ENCODE data around the gene TUFM. TPM values are rescaled to one million over a fixed set of nuclear protein-coding genes. Genes with fewer than 3 reads are reported as not detected.

Gene TUFM
- total RNA-seq, 1 donor from 2014 or later: 189 TPM

DNA sequence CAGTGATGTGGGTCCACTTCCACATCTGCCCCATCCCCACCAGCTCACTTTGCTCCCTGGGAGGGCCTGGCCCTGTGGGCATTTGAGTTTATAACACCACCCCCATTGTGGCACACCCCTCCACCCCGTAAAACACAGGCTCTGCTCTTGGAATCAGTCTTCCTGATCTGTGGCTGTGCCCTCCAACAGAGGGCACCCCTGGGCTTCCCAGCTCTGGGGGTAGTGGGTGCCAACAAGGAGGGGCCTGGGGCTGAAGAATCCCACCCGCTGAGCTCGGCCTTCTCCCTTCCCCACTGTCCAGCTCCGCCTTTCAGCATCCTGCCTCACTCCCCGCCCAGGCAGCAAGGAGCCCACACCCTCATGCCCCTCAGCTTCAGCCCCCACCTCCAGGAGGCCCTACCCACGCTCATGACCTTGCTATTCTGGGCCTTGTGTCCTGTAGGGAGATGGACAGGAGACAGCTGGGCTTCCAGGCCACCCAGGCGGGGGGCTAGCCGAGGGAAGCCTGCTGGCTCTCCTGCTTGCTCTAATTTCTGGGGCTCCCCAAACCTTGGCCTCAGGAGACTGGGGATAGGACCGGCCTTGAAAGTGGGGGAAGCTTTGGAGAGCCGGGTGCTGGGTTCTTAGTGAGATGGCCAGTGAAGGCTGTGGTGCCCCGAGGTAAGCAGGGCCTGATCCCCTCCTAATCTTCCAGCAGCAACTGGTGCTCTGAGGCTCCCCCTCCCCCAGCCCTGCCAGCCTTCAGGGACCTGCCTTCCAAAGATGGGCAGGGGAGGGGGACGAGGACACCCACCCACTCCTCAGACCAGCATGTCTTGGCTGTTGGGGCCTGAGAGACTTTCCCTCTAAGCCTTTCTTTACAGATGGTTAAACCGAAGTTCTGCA lies 29.2 kb upstream of the TUFM start:
- intact Hi-C loops (cut with micrococcal nuclease): no loop called here
- no peak overlapping the region for H3K4me3 Mint-ChIP-seq
- no peaks in the 10 kb centered on the region for H3K9me3 Mint-ChIP-seq
- ATAC-seq (ENCODE audit: low read depth) (no peak), DNase-seq (no peak)
- ChIA-PET POLR2A (interaction anchor here (0.7 to 2.2 kb wide), 3 partner anchors 12 to 70 kb away, joined by 3 to 7 read pairs (median 6); partner anchors contain the start of gene SH2B1), CTCF (interaction anchor here (1.0 to 5.4 kb wide), 4 partner anchors 10 to 69 kb away, joined by 3 to 60 read pairs (median 7); no protein-coding TSS in a partner anchor)
- H3K36me3 Mint-ChIP-seq (ENCODE audit: low read depth): peaks cover 31% of the 10 kb centered on the region
- no peaks in the 10 kb centered on the region for H3K27me3 Mint-ChIP-seq
- peaks cover 8% of the 10 kb centered on the region for H3K4me1 Mint-ChIP-seq
- TF ChIP-seq, protein P1, sequence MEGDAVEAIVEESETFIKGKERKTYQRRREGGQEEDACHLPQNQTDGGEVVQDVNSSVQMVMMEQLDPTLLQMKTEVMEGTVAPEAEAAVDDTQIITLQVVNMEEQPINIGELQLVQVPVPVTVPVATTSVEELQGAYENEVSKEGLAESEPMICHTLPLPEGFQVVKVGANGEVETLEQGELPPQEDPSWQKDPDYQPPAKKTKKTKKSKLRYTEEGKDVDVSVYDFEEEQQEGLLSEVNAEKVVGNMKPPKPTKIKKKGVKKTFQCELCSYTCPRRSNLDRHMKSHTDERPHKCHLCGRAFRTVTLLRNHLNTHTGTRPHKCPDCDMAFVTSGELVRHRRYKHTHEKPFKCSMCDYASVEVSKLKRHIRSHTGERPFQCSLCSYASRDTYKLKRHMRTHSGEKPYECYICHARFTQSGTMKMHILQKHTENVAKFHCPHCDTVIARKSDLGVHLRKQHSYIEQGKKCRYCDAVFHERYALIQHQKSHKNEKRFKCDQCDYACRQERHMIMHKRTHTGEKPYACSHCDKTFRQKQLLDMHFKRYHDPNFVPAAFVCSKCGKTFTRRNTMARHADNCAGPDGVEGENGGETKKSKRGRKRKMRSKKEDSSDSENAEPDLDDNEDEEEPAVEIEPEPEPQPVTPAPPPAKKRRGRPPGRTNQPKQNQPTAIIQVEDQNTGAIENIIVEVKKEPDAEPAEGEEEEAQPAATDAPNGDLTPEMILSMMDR (IDR thresholded peaks at IDR 0.05): no peak
- H3K27ac Mint-ChIP-seq: no peak overlapping the region

- Mint-ChIP-seq H3K4me1 (peaks cover 7% of the 10 kb centered on the region), H3K4me3 (no peak overlapping the region), H3K9me3 (no peaks in the 10 kb centered on the region), H3K27me3 (no peaks in the 10 kb centered on the region), H3K27ac (no peak overlapping the region), H3K36me3 (ENCODE audit: low read depth) (peaks cover 41% of the 10 kb centered on the region)
- intact Hi-C loops (cut with micrococcal nuclease): no loop called here
- no peak for ATAC-seq (ENCODE audit: low read depth)
- ChIA-PET POLR2A (interaction anchor here (2.2 to 2.3 kb wide), 2 partner anchors 11 to 71 kb away, joined by 6 to 7 read pairs; partner anchors contain the start of gene SH2B1), CTCF (interaction anchor here (1.3 to 5.4 kb wide), 6 partner anchors 11 to 76 kb away, joined by 3 to 60 read pairs (median 4); partner anchors contain the start of genes CD19 and NFATC2IP)
- DNase-seq: no peak
- TF ChIP-seq, protein P1 (IDR thresholded peaks at IDR 0.05): no peak
Measured at GRCh38 chr16:28874406-28874805, 28.3 kb upstream of the TUFM start.

DNA sequence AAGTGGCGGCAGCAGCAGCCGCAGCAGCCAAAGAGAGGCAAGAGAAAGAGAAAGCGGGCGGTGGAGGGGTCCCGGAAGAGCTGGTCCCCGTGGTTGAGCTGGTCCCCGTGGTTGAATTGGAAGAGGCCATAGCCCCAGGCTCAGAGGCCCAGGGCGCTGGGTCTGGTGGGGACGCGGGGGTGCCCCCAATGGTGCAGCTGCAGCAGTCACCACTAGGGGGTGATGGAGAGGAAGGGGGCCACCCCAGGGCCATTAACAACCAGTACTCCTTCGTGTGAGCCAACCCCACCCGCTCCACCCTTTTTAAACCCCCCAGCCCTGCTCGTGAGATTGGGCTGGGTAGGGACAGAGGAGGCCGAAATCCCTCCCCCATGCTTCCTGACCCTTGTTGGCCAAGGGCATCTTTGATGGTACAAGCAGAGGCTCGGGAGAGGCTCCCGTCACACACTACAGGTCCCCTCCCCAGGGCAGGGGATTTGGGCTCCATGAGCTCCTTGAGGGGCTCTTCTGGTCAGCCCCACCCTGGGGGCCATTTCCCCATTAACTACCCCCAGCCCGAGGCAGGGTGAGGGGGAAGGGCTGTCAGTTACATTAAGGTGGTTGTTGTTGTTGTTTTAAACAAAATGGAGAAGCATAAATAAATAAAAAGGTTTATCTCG lies 27.5 kb upstream of the TUFM start:
- H3K4me1 Mint-ChIP-seq: peaks cover 2% of the 10 kb centered on the region
- H3K36me3 Mint-ChIP-seq (ENCODE audit: low read depth): peaks cover 48% of the 10 kb centered on the region
- CTCF ChIA-PET: interaction anchor here (1.3 to 5.4 kb wide), 6 partner anchors 11 to 77 kb away, joined by 3 to 60 read pairs (median 4); partner anchors contain the start of genes CD19 and NFATC2IP
- ATAC-seq (ENCODE audit: low read depth) (peak; percentile 92), DNase-seq (peak; percentile 53)
- TF ChIP-seq, protein P1 (IDR thresholded peaks at IDR 0.05): no peak
- H3K4me3 Mint-ChIP-seq: no peak overlapping the region
- intact Hi-C loops (cut with micrococcal nuclease): loop anchor here (1.0 kb wide), 1 partner anchor 72 kb away; no protein-coding TSS in a partner anchor
- no peak overlapping the region for H3K27ac Mint-ChIP-seq
- H3K27me3 Mint-ChIP-seq: no peaks in the 10 kb centered on the region
- no peaks in the 10 kb centered on the region for H3K9me3 Mint-ChIP-seq
- POLR2A ChIA-PET: interaction anchor here (0.5 to 2.3 kb wide), 5 partner anchors 10 to 72 kb away, joined by 3 to 7 read pairs (median 4); partner anchors contain the start of genes SH2B1 and TUFM

GRCh38 chr16:28872952-28873351 lies 26.8 kb upstream of the TUFM start:
- peaks cover 2% of the 10 kb centered on the region for H3K4me1 Mint-ChIP-seq
- H3K9me3 Mint-ChIP-seq: no peaks in the 10 kb centered on the region
- intact Hi-C loops (cut with micrococcal nuclease): loop anchor here (1.0 kb wide), 1 partner anchor 72 kb away; no protein-coding TSS in a partner anchor
- CTCF ChIA-PET: interaction anchor here (1.4 to 5.4 kb wide), 4 partner anchors 51 to 78 kb away, joined by 3 to 60 read pairs (median 7); partner anchors contain the start of genes CD19 and NFATC2IP
- H3K4me3 Mint-ChIP-seq: no peak overlapping the region
- no peaks in the 10 kb centered on the region for H3K27me3 Mint-ChIP-seq
- ATAC-seq (ENCODE audit: low read depth) (no peak), DNase-seq (no peak)
- no peak overlapping the region for H3K27ac Mint-ChIP-seq
- TF ChIP-seq, protein P1 (IDR thresholded peaks at IDR 0.05): no peak
- H3K36me3 Mint-ChIP-seq (ENCODE audit: low read depth): peaks cover 51% of the 10 kb centered on the region
- POLR2A ChIA-PET: interaction anchor here (0.6 to 2.3 kb wide), 3 partner anchors 10 to 72 kb away, joined by 4 to 7 read pairs (median 6); partner anchors contain the start of gene SH2B1
